ENCODE measurements around the gene NLGN4X.

The NLGN4X gene

DNA sequence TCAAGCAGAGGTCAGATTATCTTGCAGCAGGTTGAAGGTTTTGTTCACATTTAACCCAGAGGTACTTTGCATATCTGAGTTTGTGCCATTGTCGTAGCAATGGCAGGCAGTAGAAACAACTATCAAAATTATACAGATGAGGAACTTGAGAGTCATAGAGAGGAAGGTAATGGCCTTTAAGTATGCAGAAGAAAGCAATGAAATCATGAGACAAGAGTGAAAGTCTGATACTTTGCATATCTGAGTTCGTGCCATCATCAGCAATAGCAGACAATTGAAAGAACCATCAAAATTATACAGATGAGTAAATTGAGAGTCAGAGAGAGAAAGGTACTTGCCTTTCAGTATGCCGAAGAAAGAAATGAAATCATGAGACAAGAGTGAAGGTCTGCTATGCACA is 154.1 kb downstream of the NLGN4X start:
- no peaks in the 10 kb centered on the region for H3K36me3 ChIP-seq (ENCODE audit: control insufficient read depth, insufficient read depth, low read length)
- no peaks in the 10 kb centered on the region for H3K27me3 ChIP-seq (replicated peaks; ENCODE audit: control insufficient read depth, insufficient read depth, low read length, poor library complexity, severe bottlenecking)
- DNase-seq: no peak
- no peaks in the 10 kb centered on the region for H3K4me1 ChIP-seq (ENCODE audit: control insufficient read depth, insufficient read depth, low read length, poor library complexity, severe bottlenecking)
- no peaks in the 10 kb centered on the region for H3K9me3 ChIP-seq (ENCODE audit: control insufficient read depth, low read length)
- H3K27ac ChIP-seq (ENCODE audit: insufficient read depth, low read length, poor library complexity, severe bottlenecking): no peak overlapping the region
- no peak overlapping the region for H3K4me3 ChIP-seq (ENCODE audit: insufficient read depth, low read depth, low read length, poor library complexity, severe bottlenecking)

GRCh38 chrX:6071731-6072130 is 156.9 kb downstream of the NLGN4X start:
- H3K4me3 ChIP-seq (ENCODE audit: insufficient read depth, low read depth, low read length, poor library complexity, severe bottlenecking): no peak overlapping the region
- DNase-seq: no peak
- H3K9me3 ChIP-seq (ENCODE audit: control insufficient read depth, low read length): no peaks in the 10 kb centered on the region
- no peaks in the 10 kb centered on the region for H3K4me1 ChIP-seq (ENCODE audit: control insufficient read depth, insufficient read depth, low read length, poor library complexity, severe bottlenecking)
- no peaks in the 10 kb centered on the region for H3K36me3 ChIP-seq (ENCODE audit: control insufficient read depth, insufficient read depth, low read length)
- no peaks in the 10 kb centered on the region for H3K27me3 ChIP-seq (replicated peaks; ENCODE audit: control insufficient read depth, insufficient read depth, low read length, poor library complexity, severe bottlenecking)
- H3K27ac ChIP-seq (ENCODE audit: insufficient read depth, low read length, poor library complexity, severe bottlenecking): no peak overlapping the region

DNA sequence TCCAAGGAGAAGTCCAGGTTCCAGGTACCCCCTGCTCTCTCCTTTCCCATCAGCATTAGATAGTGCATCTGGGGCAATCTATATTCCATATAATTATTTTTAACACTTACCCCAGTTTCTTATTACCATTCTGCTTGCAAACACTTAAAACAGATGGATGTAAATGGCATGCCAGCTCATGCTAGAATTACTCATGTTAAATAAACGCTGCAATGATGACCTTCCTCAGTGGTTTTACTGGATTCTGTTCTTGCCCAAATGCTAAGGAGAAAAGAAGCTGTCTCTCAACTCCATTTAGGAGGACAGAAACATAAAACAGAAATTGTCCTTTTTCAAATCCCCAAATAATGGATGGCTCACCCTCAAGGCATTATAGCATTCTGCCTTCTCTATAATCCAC is 161.1 kb downstream of the NLGN4X start:
- no peak for DNase-seq
- Histone ChIP-seq H3K36me3 (ENCODE audit: control insufficient read depth, insufficient read depth, low read length) (no peaks in the 10 kb centered on the region), H3K27ac (ENCODE audit: insufficient read depth, low read length, poor library complexity, severe bottlenecking) (no peak overlapping the region), H3K27me3 (replicated peaks; ENCODE audit: control insufficient read depth, insufficient read depth, low read length, poor library complexity, severe bottlenecking) (no peaks in the 10 kb centered on the region), H3K4me3 (ENCODE audit: insufficient read depth, low read depth, low read length, poor library complexity, severe bottlenecking) (no peak overlapping the region), H3K4me1 (ENCODE audit: control insufficient read depth, insufficient read depth, low read length, poor library complexity, severe bottlenecking) (no peaks in the 10 kb centered on the region), H3K9me3 (ENCODE audit: control insufficient read depth, low read length) (no peaks in the 10 kb centered on the region)

DNA sequence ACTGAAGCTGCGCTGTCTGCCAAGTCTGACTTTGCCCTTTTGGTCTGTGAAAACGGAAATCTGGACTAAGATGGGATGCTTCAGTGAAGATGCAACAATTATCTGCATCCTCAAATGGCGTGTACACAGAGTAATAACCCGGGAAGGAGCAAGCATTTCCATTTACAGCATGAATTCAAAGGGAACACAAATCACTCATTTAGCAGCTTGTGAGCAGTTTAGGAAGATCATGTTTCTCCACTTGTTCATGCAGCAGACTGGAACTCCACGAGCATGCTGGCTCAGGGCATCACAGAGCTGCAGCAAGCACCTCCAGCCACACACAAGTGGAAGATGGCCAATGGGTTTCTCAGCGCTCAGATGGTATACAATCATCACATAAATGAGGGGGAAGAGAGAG is 175.5 kb downstream of the NLGN4X start:
- Histone ChIP-seq H3K27ac (ENCODE audit: insufficient read depth, low read length, poor library complexity, severe bottlenecking) (no peak overlapping the region), H3K27me3 (replicated peaks; ENCODE audit: control insufficient read depth, insufficient read depth, low read length, poor library complexity, severe bottlenecking) (no peaks in the 10 kb centered on the region), H3K4me1 (ENCODE audit: control insufficient read depth, insufficient read depth, low read length, poor library complexity, severe bottlenecking) (no peaks in the 10 kb centered on the region), H3K4me3 (ENCODE audit: insufficient read depth, low read depth, low read length, poor library complexity, severe bottlenecking) (no peak overlapping the region), H3K9me3 (ENCODE audit: control insufficient read depth, low read length) (no peaks in the 10 kb centered on the region), H3K36me3 (ENCODE audit: control insufficient read depth, insufficient read depth, low read length) (no peaks in the 10 kb centered on the region)
- DNase-seq: no peak

- H3K36me3 ChIP-seq (ENCODE audit: control insufficient read depth, insufficient read depth, low read length): no peaks in the 10 kb centered on the region
- DNase-seq: no peak
- no peak overlapping the region for H3K27ac ChIP-seq (ENCODE audit: insufficient read depth, low read length, poor library complexity, severe bottlenecking)
- no peaks in the 10 kb centered on the region for H3K27me3 ChIP-seq (replicated peaks; ENCODE audit: control insufficient read depth, insufficient read depth, low read length, poor library complexity, severe bottlenecking)
- no peaks in the 10 kb centered on the region for H3K4me1 ChIP-seq (ENCODE audit: control insufficient read depth, insufficient read depth, low read length, poor library complexity, severe bottlenecking)
- no peak overlapping the region for H3K4me3 ChIP-seq (ENCODE audit: insufficient read depth, low read depth, low read length, poor library complexity, severe bottlenecking)
- no peaks in the 10 kb centered on the region for H3K9me3 ChIP-seq (ENCODE audit: control insufficient read depth, low read length)
Measured at GRCh38 chrX:6052111-6052745, 176.4 kb downstream of the NLGN4X start.

- Histone ChIP-seq H3K9me3 (ENCODE audit: control insufficient read depth, low read length) (no peaks in the 10 kb centered on the region), H3K4me1 (ENCODE audit: control insufficient read depth, insufficient read depth, low read length, poor library complexity, severe bottlenecking) (no peaks in the 10 kb centered on the region), H3K27ac (ENCODE audit: insufficient read depth, low read length, poor library complexity, severe bottlenecking) (no peak overlapping the region), H3K36me3 (ENCODE audit: control insufficient read depth, insufficient read depth, low read length) (no peaks in the 10 kb centered on the region), H3K4me3 (ENCODE audit: insufficient read depth, low read depth, low read length, poor library complexity, severe bottlenecking) (no peak overlapping the region), H3K27me3 (replicated peaks; ENCODE audit: control insufficient read depth, insufficient read depth, low read length, poor library complexity, severe bottlenecking) (no peaks in the 10 kb centered on the region)
- no peak for DNase-seq
Measured at GRCh38 chrX:6049132-6049531, 179.5 kb downstream of the NLGN4X start.

GRCh38 chrX:6041630-6042029 is 187.0 kb downstream of the NLGN4X start:
- Histone ChIP-seq H3K4me1 (ENCODE audit: control insufficient read depth, insufficient read depth, low read length, poor library complexity, severe bottlenecking) (no peaks in the 10 kb centered on the region), H3K27ac (ENCODE audit: insufficient read depth, low read length, poor library complexity, severe bottlenecking) (no peak overlapping the region), H3K36me3 (ENCODE audit: control insufficient read depth, insufficient read depth, low read length) (no peaks in the 10 kb centered on the region), H3K27me3 (replicated peaks; ENCODE audit: control insufficient read depth, insufficient read depth, low read length, poor library complexity, severe bottlenecking) (no peaks in the 10 kb centered on the region), H3K9me3 (ENCODE audit: control insufficient read depth, low read length) (no peaks in the 10 kb centered on the region), H3K4me3 (ENCODE audit: insufficient read depth, low read depth, low read length, poor library complexity, severe bottlenecking) (no peak overlapping the region)
- no peak for DNase-seq

DNA sequence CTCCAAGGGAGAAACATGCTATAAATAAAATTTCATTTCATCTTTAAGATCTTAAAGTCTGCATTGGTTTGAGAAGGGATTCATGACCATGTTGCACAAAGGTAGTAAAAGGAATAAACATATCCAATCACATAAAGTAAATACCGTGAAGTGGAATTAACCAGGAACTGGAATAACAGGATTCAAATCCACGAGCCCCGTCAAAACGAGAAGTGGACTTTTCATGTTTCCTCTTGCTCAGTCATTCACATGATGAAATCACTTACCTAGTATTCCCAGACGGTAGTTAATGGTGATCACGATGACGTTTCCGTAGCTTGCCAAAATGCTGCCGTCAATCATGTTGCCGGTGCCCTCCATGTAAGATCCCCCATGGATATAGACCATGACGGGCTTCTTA is 199.7 kb downstream of the NLGN4X start:
- Histone ChIP-seq H3K4me1 (ENCODE audit: control insufficient read depth, insufficient read depth, low read length, poor library complexity, severe bottlenecking) (no peaks in the 10 kb centered on the region), H3K27me3 (replicated peaks; ENCODE audit: control insufficient read depth, insufficient read depth, low read length, poor library complexity, severe bottlenecking) (no peaks in the 10 kb centered on the region), H3K27ac (ENCODE audit: insufficient read depth, low read length, poor library complexity, severe bottlenecking) (no peak overlapping the region), H3K4me3 (ENCODE audit: insufficient read depth, low read depth, low read length, poor library complexity, severe bottlenecking) (no peak overlapping the region), H3K36me3 (ENCODE audit: control insufficient read depth, insufficient read depth, low read length) (no peaks in the 10 kb centered on the region), H3K9me3 (ENCODE audit: control insufficient read depth, low read length) (no peaks in the 10 kb centered on the region)
- DNase-seq: no peak

GRCh38 chrX:6026980-6027379 is 201.7 kb downstream of the NLGN4X start:
- Histone ChIP-seq H3K4me3 (ENCODE audit: insufficient read depth, low read depth, low read length, poor library complexity, severe bottlenecking) (no peak overlapping the region), H3K4me1 (ENCODE audit: control insufficient read depth, insufficient read depth, low read length, poor library complexity, severe bottlenecking) (no peaks in the 10 kb centered on the region), H3K9me3 (ENCODE audit: control insufficient read depth, low read length) (no peaks in the 10 kb centered on the region), H3K27me3 (replicated peaks; ENCODE audit: control insufficient read depth, insufficient read depth, low read length, poor library complexity, severe bottlenecking) (no peaks in the 10 kb centered on the region), H3K36me3 (ENCODE audit: control insufficient read depth, insufficient read depth, low read length) (no peaks in the 10 kb centered on the region), H3K27ac (ENCODE audit: insufficient read depth, low read length, poor library complexity, severe bottlenecking) (no peak overlapping the region)
- no peak for DNase-seq

DNA sequence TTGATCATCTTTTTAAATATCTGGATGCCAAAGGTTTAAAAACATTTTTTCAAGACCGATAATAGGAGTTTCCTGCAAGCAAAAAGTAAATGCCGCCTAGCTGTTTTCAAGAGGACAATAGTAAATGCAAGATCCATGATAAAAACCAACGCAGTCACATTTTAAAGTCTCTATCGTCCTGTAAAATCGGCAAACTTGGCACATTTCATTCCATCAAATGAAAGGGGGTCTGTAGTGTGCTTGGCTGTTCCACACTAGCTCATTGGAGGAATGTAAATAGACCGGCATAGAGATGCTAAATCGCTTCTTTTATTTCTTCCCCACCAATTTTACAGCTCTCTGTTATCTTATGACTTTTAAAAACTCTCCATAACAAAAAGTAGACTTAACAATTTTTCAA is 202.2 kb downstream of the NLGN4X start:
- DNase-seq: no peak

More for the DNA sequence above, 202.2 kb downstream of the NLGN4X start:
- Histone ChIP-seq H3K36me3 (ENCODE audit: control insufficient read depth, insufficient read depth, low read length) (no peaks in the 10 kb centered on the region), H3K4me1 (ENCODE audit: control insufficient read depth, insufficient read depth, low read length, poor library complexity, severe bottlenecking) (no peaks in the 10 kb centered on the region), H3K4me3 (ENCODE audit: insufficient read depth, low read depth, low read length, poor library complexity, severe bottlenecking) (no peak overlapping the region), H3K9me3 (ENCODE audit: control insufficient read depth, low read length) (no peaks in the 10 kb centered on the region), H3K27ac (ENCODE audit: insufficient read depth, low read length, poor library complexity, severe bottlenecking) (no peak overlapping the region), H3K27me3 (replicated peaks; ENCODE audit: control insufficient read depth, insufficient read depth, low read length, poor library complexity, severe bottlenecking) (no peaks in the 10 kb centered on the region)
